ENCODE results near the gene MIEF1. TPM values are rescaled to one million over a fixed set of nuclear protein-coding genes. Genes with fewer than 3 reads are reported as not detected.

MIEF1 gene
- total RNA-seq, 1 experiment from 2014 or later: 27.9 TPM

DNA sequence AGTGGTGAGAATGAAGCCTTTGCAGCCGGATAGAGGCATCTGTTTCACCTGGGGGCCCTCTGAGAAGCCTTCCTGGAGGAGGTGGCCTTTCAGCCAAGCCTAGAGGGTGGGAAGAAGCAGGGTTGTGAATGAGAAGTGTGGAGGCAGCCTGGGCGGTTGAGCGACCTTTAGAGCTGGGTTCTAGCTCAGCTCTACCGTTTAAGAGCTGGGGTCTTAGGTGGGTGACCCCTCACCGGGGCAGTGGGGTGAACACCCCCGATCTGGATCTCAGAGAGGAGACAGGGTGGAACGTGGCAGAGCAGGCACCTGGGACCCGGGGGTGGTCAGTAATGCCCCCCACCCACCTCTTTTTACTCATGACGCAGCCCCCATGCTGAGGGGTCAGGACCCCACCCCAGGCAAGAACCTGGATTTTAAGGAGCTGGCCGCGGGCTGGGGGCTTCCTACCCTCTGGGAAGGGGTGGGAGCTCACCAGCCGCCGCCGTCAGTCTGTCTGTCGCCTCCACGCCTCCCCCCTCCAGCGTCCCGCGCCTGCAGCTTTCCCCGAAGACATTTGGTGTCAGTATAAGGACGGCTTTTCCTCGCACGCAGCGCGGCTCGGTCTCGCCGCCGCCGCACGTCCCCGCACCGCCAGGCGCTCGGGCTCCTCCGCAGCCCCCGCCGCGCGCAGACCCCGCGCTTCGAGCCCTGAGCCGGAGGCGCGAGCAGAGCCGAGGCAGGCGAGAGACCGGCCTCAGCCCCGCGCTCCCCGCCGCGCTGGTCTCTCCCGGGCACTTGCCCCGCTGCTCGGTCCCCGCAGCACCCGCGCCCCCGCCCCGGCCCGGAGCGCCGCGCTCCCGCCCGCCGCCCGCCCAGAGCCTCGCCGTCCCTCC is 55.1 kb downstream of the MIEF1 start:
- DNase-seq (ENCODE audit: low read depth): no peak

DNA sequence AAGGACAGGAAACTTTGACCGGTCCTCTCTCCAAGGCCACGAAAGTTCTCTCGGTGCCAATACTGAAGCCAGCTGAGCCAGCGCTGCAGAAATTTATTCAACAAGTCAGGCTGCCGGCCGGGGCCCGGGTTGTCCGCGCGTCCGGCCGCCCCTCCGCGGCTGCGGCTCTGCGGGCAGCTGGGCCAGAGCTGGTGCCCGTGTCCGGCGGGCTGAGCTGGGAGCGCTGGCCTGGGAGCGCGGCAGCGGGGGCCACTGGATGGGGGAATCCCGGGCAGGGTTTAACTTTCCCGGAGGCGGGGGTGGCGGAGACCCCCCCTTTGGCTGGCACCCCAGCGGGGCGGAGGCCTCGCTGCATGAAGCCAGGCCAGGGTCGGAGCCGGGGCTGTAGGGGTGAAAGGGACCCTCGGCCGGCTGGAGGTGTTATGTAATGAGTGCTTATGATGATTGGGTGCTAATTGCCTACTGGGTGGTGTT is 56.2 kb downstream of the MIEF1 start:
- no peak for DNase-seq (ENCODE audit: low read depth)

DNA sequence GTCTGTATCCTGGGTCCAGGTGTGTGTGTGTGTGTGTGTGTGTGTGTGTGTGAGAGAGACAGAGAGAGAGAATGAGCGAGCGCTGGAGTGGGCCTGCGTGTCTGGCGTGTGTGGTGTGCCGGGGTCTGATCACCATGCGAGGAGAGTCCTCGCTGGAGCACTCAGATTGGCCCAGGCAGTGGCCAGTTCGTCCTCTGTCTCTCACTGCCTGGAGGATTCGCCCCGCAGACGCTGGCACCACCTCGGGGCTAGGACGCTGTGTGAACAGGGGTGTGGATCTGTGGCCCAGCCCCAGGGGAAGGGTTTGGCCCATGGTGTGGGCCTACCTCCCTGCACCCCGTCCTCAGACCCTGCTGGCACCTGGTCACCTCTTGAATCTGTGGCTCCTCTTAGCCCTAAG is 56.9 kb downstream of the MIEF1 start:
- DNase-seq (ENCODE audit: low read depth): no peak

DNA sequence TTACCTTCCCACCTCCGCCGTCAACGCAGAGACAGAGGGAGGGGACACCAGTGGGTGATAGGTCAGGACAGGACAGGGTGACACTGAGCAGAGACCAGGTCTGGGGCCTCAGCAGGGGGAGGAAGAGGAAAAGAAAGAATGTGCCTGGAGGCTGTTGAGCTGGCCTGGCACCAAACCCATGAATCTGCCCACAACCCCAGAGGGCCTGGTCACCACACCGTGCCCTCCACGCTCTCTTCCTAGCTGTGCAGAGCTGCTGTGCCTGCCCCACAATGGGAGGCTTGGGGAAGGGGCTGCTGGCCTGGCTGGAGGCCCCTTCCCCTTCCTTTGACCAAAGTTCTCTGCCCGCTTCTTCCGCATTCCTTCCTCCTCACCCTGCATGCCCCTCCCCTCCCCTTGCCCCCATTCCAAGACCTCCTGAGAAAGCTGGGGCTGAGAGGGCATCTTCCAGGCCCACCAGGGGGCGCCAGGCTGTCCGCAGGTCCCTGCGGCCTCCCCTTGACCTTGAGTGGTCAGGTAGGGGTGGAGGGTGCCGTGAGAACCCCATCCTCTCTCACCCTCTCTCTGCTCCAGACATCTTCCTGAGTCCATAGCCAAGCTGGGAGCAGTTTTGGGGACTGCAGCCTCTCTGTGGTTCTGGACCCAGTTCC is 57.5 kb downstream of the MIEF1 start:
- no peak for DNase-seq (ENCODE audit: low read depth)

DNA sequence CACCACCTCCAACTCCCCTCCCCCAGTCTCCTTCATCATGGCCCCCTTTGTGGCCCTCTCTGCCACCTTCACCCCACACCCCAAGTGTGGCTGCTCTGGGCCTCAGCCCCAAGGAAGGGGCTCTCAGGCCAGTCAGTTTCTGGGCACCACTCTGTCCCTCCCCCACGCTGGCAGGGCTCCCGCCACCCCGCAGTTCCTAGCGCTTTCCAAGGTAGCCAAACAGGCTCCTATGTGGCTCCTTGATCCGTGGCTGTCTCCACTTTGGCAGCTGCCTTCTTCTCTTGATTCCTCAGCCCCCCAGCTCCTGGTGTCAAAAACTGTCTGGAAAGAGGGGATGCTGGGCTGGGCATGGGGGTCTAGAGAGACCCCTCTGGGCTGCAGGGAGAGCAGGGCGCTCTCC is 58.0 kb downstream of the MIEF1 start:
- no peak for DNase-seq (ENCODE audit: low read depth)

DNA sequence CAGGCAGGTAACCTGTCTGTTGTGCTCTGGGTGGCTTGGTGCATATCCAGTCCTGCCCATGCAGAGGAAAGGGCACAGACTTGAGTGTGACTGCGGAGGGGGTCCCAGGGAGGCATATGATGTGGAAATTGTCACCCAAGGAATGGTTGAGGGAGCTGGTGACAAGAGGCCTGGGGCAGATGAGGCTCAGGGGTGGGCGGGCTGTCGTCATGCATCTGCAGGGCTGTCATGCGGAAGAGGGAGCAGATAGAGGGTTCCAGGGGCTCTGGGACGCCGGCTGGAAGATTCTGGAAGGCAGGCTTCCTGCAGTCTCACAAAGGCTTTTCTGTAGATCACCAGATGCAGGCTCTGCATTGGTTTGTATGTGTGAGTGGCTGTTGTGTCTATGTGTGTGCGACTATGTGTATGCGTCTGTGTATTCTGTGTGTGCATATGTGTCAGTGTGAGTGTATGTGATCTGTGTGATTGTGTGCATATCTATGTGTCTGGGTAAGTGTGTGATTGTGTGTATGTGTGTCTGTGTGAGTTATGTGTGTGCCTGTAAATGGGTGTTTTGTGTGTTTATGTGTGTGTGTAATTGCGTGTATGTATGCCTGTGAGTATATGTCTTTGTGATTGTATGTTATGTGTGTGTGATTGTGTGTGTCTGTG is 60.9 kb downstream of the MIEF1 start:
- no peak for DNase-seq (ENCODE audit: low read depth)

DNA sequence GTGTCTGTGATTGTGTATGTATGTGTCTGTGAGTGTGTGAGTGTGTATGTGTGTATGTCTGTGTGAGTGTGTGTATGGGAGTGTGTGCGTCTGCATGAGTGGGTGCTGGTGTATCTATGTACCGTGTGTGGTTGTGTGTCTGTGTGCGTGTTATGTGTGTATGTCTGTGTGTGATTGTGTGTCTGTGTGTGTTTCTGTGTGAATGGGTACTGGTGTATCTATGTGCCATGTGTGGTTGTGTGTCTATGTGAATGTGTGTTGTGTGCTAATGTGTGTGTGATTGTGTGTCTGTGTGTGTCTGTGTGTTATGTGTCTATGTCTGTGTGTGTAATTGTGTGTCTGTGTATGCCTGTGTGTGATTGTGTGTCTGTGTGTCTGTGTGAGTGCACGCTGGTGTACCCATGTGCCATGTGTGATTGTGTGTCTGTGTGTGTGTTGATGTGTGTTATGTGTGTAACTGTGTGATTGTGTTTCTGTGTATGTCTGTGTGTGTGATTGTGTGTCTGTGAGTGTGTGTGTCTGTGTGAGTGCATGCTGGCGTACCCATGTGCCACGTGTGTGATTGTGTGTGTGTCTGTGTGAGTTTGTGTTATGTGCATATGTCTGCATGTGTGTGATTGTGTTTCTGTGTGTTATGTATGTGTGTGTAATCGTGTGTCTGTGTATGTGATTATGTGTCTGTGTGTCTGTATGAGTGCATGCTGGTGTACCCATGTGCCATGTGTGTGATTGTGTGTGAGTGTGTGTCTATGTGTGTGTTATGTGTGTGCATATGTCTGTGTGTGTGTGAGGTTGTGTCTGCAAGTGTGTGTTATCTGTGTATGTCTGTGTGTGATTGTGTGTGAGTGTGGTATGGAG is 61.7 kb downstream of the MIEF1 start:
- DNase-seq (ENCODE audit: low read depth): no peak

DNA sequence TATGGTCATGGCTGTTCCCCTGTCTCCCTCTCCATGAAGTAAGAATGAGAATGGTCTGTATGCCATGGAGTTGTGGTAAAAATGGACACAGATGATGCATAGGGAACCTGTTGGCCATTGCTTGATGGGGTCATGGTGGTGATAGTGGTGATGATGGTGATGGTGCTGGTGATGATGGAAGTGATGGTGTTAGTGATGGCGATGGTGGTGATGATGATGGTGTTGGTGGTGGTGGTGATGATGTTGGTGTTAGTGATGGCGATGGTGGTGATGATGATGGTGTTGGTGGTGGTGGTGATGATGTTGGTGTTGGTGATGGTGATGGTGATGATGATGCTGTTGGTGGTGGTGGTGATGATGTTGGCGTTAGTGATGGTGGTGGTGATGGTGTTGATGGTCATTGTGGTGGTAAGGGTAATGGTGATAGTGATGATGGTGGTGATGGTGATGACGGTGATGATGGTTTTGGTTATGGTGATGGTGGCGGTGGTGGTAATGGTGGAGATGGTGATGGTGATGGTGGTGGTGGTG is 63.4 kb downstream of the MIEF1 start:
- DNase-seq (ENCODE audit: low read depth): no peak

DNA sequence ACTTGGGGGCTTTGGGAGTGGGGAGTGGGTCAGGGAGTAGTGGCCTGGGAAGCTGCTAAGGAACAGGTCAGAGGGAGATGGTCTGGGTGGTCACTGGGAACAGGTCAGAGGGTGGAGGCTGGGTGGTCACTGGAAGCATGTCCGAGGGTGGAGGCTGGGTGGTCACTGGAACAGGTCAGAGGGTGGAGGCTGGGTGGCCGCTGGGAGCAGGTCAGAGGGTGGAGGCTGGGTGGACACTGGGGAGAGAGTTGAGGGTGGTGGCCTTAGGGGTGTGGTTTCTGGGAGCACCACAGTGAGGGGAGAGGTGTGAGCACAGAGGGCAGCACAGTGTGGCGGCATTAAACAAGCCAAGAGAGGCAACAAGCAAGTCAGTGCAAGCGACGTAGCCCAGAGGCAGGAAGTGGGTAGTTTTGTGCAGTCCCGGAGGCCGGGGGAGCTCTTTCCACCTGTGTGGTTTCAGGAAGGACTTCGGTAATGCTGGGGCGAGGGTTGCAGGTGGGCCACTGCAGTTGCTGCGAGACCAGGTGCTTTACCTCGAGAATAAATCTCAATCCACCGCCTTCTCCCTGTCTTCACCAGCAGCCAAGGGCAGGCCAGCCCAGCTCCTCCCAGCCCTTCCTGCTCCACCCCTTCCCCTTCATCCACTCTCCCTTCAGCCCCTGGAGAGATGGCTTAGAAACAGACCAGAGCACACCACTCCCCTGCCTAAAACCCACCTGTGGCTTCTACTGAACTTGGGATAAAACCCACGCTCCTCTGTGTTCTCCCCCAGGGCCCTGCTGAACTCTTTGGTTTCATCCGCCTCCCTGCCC is 65.3 kb downstream of the MIEF1 start:
- DNase-seq (ENCODE audit: low read depth): no peak

Other genes starting within 250 kb of the MIEF1 start
- 1,098 and 1,908 TPM in 2 replicates for gene RPL3, start 182.7 kb upstream of the MIEF1 start, total RNA-seq (2014; rRNA removed)
- 0.45 and 4.0 TPM in 2 replicates for gene SYNGR1, start 152.3 kb upstream of the MIEF1 start, total RNA-seq (2014; rRNA removed)
- 14.8 and 16.2 TPM in 2 replicates for gene TAB1, start 102.5 kb upstream of the MIEF1 start, total RNA-seq (2014; rRNA removed)
- under 0.01 TPM in 1 of 2 replicates, not detected in the other for gene MGAT3, start 45.3 kb upstream of the MIEF1 start, total RNA-seq (2014; rRNA removed)
- gene ATF4, start 18.3 kb downstream of the MIEF1 start, total RNA-seq (2014; rRNA removed): 181 and 185 TPM in 2 replicates
- 104 and 123 TPM in 2 replicates for gene RPS19BP1, start 30.5 kb downstream of the MIEF1 start, total RNA-seq (2014; rRNA removed)
- not detected in 2 replicates for gene CACNA1I, start 68.5 kb downstream of the MIEF1 start, total RNA-seq (2014; rRNA removed)

Data from LHCN-M2 (cell line).